Stimulated activated CD8-positive, alpha-beta memory T cell treated with anti-CD3 and anti-CD28 coated beads, Interleukin-12 subunit alpha, Interleukin-12 subunit beta, amount 100 ng/mL, for 1 hour (primary cell): ENCODE measurements around the gene SYT4.
"Not testable (repeated sequence)": the region's sequence is repeated elsewhere in the genome, so short reads cannot be mapped to it uniquely, and the experiment has no call there.

Experiments used
- DNase-seq: peaks from one replicate; pipeline ENCODE4 v3.0.0-alpha.2; 2020; ENCODE audit warnings: low read depth

SYT4 gene

GRCh38 chr18:43277164-43277600 lies at the start of gene SYT4:
Gene SYT4, minus strand, starts transcription at chr18:43277490. Its CDS starts 209 bp downstream, at chr18:43277281.
- DNase-seq, result no peak

- no peak for DNase-seq
Measured at GRCh38 chr18:43322132-43322531, 44.8 kb upstream of the SYT4 start.

DNA sequence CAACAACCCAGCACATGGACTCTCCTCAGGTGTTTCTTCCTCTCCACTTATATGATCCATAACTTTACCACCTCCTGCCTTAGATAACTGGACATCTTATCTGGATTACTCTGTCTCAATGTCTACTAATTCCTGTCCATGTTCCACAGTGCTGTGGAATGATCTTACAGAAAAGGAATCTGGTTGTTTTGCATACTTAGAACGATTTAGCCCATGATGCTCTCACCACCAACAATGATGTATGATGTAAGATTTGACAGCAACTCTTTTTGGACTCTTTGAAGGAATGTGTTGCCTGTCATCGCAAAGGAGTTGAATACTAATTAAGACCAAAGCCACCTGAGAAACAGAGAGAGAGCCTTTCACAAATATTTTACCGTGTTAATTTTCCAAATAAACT lies 37.7 kb upstream of the SYT4 start:
- no peak for DNase-seq

GRCh38 chr18:43312891-43313290 lies 35.6 kb upstream of the SYT4 start:
- no peak for DNase-seq

- no peak for DNase-seq
Measured at GRCh38 chr18:43310239-43310638, 32.9 kb upstream of the SYT4 start.

DNA sequence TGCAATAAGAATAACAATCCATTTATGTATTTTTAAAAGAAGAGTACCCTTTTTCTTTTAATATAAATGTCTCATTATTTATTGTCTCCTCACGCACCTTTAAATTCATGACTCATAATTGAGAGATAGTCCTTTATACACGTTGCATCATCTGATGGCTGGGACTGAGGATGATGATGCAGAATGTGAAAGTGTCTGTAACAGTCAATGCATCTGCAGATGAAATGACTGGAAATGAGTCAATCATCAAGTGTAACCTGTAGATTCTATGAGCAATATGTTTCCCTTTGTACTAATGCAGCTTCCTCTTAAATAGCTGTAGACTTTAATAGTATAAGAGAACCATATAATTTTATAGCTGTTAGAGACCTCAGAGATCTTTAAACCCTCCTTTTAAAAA lies 26.1 kb upstream of the SYT4 start:
- DNase-seq, result no peak

GRCh38 chr18:43286187-43286586 lies 8.9 kb upstream of the SYT4 start:
- not testable (repeated sequence) for DNase-seq

GRCh38 chr18:43283299-43283698 lies 6.0 kb upstream of the SYT4 start:
- no peak for DNase-seq

- no peak for DNase-seq
Measured at GRCh38 chr18:43279015-43279744, 1.9 kb upstream of the SYT4 start.

DNA sequence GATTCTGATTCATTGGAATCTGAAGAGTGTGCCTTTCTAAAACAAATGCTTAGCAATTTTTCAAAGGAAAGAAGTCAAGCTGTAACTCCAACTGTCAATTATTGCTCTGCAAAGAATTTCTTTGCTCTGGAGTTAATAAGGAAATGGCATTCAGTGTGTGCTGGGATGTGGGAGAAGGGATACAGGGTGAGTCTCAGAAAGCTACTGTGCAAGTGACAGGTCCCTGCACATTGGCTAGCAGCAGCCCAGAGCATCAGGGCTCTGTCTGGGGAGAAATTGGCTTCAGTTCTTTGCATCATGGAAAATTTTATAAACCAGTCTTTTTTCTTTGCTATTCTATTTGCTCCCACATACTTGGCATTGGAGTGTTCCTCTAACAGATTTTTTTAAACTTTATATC lies 1.1 kb upstream of the SYT4 start:
- DNase-seq, result no peak

DNA sequence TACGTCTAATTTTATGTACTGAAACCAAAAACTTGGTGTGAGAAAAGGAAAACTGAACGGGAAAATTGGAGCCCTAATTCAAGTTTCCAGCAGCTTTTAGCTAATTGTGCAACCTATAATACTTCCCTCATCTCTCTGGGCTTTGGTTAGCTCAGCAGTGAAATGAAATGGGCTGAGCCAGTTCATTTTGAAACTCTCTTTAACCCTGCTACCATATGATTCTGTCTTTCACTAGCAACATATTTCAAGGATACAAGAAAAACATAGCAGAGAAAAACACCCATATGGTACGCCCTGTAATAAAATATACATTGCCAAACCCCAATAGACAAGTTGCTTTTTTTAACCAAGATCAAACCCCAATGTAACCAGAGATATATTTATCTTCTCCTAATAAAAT lies 799 bp downstream of the SYT4 start:
- no peak for DNase-seq

- no peak for DNase-seq
Measured at GRCh38 chr18:43275546-43275945, 1.7 kb downstream of the SYT4 start.

DNA sequence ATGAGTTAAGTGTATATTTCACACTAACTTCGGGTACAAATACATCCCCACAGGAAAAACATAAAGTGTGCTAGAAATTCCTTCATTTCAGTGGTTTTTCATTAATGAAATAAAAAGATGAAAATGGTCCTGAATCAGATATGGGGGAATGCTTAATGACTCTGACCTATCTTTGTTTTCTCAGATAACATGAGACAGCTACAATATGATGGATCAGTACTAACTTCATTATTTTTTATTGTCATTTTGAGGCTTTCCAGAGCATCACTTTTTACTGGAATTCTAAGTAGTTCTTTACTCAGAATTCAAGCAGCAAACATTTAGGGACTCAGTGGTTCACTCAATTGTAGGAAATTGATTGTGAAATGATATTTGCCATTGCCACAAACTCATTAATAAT lies 2.8 kb downstream of the SYT4 start:
- no peak for DNase-seq

- no peak for DNase-seq
Measured at GRCh38 chr18:43271593-43272432, 5.5 kb downstream of the SYT4 start.

DNA sequence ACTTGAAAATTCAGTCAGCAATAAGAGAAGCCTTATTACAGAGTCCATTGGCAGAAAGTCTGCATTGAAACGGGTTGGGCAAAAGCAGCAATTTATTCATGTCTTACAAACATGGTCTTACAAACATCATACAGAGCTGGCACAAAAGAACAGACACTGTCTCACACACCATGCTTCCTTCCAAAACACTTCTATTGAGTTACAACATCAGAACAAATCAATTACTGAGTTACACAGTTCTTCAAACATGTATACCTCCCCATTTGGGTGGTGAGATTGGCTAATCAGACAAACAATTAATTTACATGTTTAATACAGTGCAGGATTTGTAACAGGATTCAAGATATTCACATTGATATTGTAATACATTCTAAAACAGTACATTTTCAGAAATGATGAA lies 9.5 kb downstream of the SYT4 start:
- DNase-seq, result no peak

- no peak for DNase-seq
Measured at GRCh38 chr18:43265465-43265864, 11.8 kb downstream of the SYT4 start.

- DNase-seq, result no peak
Measured at GRCh38 chr18:43248610-43249249, 28.6 kb downstream of the SYT4 start.

- no peak for DNase-seq
Measured at GRCh38 chr18:43247944-43248343, 29.3 kb downstream of the SYT4 start.

GRCh38 chr18:43238429-43238828 lies 38.9 kb downstream of the SYT4 start:
- DNase-seq, result no peak

- DNase-seq, result no peak
Measured at GRCh38 chr18:43236921-43237320, 40.4 kb downstream of the SYT4 start.

DNA sequence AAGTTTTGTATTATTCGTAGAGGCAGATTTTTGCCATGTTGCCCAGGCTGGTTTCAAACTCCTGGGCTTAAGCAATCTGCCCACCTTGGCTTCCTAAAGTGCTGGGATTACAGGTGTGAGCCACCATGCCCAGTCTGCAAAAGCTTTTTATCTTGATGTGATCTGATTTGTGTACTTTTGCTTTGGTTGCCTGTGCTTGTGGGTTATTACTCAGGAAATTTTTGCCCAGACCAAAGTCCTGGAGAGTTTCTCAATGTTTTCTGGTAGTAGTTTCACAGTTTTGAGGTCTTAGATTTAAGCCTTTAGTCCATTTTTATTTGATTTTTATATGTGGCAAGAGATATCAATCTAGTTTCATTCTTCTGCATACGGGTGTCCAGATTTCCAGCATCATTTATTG lies 42.4 kb downstream of the SYT4 start:
- no peak for DNase-seq

- DNase-seq, result no peak
Measured at GRCh38 chr18:43222501-43222900, 54.8 kb downstream of the SYT4 start.

GRCh38 chr18:43220691-43221090 lies 56.6 kb downstream of the SYT4 start:
- no peak for DNase-seq
